Neural cell (in vitro differentiated cells): ENCODE measurements around the gene INSIG1.

Experiments used
- EP300 ChIP-seq: fragments of 450-650 bp; conservative IDR thresholded peaks from 2 replicates; pipeline ENCODE4 v1.6.1; 2014; ENCODE audit warnings: antibody characterized with exemption, mild to moderate bottlenecking, moderate library complexity; ENCODE audit not compliant: poor library complexity, severe bottlenecking
- EZH2 ChIP-seq: fragments of 200-600, 300-800 bp; shearing (Covaris generic), sonication (generic); IDR thresholded peaks from 2 replicates; pipeline ENCODE4 v1.6.1; 2014; ENCODE audit warnings: antibody characterized with exemption, low read length, borderline replicate concordance, mild to moderate bottlenecking; ENCODE audit not compliant: insufficient read depth, poor library complexity, severe bottlenecking
- MXI1 ChIP-seq: fragments of 450-650 bp; conservative IDR thresholded peaks from 2 replicates; pipeline ENCODE4 v1.6.1; 2014; ENCODE audit warnings: antibody characterized with exemption, mild to moderate bottlenecking; ENCODE audit not compliant: poor library complexity, severe bottlenecking
- POLR2AphosphoS5 ChIP-seq: IDR thresholded peaks from 2 replicates; pipeline ENCODE4 v1.6.1; 2012
- RAD21 ChIP-seq: fragments of 450-650 bp; conservative IDR thresholded peaks from 2 replicates; pipeline ENCODE4 v1.6.1; 2014; ENCODE audit warnings: antibody characterized with exemption, mild to moderate bottlenecking, moderate library complexity
- REST ChIP-seq: IDR thresholded peaks from 2 replicates; pipeline ENCODE4 v1.6.1; 2012; ENCODE audit warnings: borderline replicate concordance
- SMC3 ChIP-seq: fragments of 450-650 bp; conservative IDR thresholded peaks from 2 replicates; pipeline ENCODE4 v1.6.1; 2014; ENCODE audit warnings: antibody characterized with exemption, mild to moderate bottlenecking, moderate library complexity; ENCODE audit not compliant: poor library complexity
- TAF1 ChIP-seq: IDR thresholded peaks from 2 replicates; pipeline ENCODE4 v1.6.1; 2012; ENCODE audit warnings: low read depth
- TF ChIP-seq, protein P1 (sequence below): fragments of 450-650 bp; IDR thresholded peaks from 2 replicates; pipeline ENCODE4 v1.5.1; 2014; ENCODE audit warnings: antibody characterized with exemption, mild to moderate bottlenecking, moderate library complexity; ENCODE audit not compliant: poor library complexity, severe bottlenecking

DNA sequence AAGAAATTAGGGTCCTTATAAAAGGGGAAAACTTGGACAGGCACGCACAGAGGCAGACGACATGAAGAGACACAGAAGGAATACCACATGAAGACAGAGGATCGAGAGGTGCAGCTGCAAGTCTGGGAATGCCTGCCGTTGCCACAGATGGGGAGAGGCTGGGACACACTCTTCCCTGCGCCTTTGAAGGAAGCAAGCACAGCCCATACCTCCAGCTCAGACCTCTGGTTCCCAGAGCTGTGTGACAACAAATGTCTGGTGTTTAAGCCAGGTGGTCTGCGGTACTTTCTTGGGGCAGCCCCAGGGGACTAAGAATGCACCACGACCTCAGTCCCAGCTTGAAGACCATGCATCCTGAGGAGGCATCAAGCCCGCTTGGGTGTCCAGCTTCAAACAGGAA lies 18.3 kb downstream of the INSIG1 start:
- TF ChIP-seq, protein P1, sequence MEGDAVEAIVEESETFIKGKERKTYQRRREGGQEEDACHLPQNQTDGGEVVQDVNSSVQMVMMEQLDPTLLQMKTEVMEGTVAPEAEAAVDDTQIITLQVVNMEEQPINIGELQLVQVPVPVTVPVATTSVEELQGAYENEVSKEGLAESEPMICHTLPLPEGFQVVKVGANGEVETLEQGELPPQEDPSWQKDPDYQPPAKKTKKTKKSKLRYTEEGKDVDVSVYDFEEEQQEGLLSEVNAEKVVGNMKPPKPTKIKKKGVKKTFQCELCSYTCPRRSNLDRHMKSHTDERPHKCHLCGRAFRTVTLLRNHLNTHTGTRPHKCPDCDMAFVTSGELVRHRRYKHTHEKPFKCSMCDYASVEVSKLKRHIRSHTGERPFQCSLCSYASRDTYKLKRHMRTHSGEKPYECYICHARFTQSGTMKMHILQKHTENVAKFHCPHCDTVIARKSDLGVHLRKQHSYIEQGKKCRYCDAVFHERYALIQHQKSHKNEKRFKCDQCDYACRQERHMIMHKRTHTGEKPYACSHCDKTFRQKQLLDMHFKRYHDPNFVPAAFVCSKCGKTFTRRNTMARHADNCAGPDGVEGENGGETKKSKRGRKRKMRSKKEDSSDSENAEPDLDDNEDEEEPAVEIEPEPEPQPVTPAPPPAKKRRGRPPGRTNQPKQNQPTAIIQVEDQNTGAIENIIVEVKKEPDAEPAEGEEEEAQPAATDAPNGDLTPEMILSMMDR, result no peak
- no peak for TF ChIP-seq POLR2AphosphoS5
- TF ChIP-seq EZH2, result no peak
- no peak for TF ChIP-seq TAF1
- TF ChIP-seq EP300, result no peak
- TF ChIP-seq RAD21, result no peak
- TF ChIP-seq MXI1, result no peak
- TF ChIP-seq REST, result no peak
- no peak for TF ChIP-seq SMC3
